VCaP (cell line): ENCODE results near the gene ZNF316.

Experiments used
- H3K27ac ChIP-seq: fragments of 450-650 bp; 2 replicates; pipeline ENCODE4 v1.5.1; 2017
- TF ChIP-seq, protein P1 (sequence below): fragments of 450-650 bp; conservative IDR thresholded peaks from 2 replicates; pipeline ENCODE4 v1.5.1; 2017; ENCODE audit warnings: mild to moderate bottlenecking, moderate library complexity

Gene ZNF316

DNA sequence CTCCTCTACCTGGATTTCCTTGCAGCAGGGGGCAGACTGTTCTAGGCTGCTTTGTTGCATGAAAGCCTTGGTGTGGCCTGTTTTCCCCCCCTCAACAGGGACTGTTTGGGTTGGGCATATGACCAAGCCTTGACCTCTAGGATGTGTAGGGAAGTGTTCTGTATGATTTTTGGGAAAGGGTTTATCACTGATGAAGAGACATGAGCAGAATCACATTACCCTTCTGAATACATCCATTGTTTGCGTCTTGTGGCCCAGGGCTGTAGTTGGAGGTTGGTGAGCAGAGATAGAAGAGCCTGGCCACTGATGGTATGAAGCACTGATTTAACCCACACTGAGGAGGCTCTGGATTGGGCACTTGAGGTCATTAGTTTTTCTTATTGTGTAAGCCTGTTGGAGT lies 43.0 kb downstream of the ZNF316 start:
- TF ChIP-seq, protein P1, sequence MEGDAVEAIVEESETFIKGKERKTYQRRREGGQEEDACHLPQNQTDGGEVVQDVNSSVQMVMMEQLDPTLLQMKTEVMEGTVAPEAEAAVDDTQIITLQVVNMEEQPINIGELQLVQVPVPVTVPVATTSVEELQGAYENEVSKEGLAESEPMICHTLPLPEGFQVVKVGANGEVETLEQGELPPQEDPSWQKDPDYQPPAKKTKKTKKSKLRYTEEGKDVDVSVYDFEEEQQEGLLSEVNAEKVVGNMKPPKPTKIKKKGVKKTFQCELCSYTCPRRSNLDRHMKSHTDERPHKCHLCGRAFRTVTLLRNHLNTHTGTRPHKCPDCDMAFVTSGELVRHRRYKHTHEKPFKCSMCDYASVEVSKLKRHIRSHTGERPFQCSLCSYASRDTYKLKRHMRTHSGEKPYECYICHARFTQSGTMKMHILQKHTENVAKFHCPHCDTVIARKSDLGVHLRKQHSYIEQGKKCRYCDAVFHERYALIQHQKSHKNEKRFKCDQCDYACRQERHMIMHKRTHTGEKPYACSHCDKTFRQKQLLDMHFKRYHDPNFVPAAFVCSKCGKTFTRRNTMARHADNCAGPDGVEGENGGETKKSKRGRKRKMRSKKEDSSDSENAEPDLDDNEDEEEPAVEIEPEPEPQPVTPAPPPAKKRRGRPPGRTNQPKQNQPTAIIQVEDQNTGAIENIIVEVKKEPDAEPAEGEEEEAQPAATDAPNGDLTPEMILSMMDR: no peak
- no peak overlapping the region for H3K27ac ChIP-seq

DNA sequence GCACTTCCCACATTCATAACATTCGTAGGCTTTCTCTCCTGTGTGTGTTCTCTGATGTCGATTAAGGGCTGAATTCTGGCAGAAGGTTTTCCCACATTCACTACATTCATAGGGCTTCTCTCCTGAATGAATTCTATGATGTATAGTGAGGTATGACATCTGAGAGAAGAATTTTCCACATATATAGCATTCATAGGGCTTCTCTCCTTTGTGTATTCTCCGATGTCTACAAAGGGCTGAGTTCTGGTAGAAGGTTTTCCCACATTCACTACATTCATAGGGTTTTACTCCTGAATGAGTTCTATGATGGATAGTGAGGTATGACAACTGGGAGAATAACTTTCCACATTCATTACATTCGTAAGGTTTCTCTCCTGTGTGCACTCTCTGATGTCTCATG lies 54.0 kb downstream of the ZNF316 start:
- TF ChIP-seq, protein P1: no peak
- no peak overlapping the region for H3K27ac ChIP-seq

DNA sequence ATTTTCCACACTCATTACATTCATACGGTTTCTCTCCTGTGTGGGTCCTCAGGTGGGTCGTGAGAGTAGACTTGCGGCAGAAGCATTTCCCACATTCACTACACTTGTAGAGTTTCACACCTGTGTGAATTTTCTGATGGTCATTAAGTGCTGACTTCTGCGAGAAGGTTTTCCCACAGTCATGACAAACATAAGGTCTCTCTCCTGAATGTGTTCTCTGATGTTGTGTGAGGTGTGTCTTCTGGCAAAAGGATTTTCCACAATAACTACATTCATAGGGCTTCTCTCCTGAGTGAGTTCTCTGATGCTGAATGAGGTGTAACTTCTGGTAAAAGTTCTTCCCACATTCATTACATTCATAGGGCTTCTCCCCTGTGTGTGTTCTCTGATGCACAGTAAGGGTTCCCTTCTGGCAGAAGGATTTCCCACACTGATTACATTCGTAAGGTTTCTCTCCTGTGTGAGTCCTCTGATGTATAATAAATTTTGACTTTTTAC lies 54.5 kb downstream of the ZNF316 start:
- TF ChIP-seq, protein P1: no peak
- no peak overlapping the region for H3K27ac ChIP-seq

DNA sequence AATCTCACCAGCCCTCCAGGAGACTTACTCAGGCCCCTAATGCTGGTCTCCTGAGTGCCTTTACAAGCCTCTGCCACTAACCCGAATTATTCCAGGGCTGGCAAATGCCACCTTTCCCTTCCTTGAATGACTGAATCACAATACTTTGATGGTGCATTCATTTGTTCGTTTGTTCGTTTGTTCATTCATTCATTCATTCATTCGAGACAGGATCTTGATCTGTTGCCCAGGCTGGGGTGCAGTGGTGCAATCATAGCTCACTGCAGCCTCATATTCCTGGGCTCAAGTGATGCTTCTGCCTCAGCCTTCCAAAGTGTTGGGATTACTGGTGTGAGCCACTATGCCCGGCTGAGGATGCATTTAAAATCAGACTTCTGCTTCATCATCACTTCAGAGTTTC lies 63.7 kb downstream of the ZNF316 start:
- TF ChIP-seq, protein P1: no peak
- H3K27ac ChIP-seq: no peak overlapping the region

DNA sequence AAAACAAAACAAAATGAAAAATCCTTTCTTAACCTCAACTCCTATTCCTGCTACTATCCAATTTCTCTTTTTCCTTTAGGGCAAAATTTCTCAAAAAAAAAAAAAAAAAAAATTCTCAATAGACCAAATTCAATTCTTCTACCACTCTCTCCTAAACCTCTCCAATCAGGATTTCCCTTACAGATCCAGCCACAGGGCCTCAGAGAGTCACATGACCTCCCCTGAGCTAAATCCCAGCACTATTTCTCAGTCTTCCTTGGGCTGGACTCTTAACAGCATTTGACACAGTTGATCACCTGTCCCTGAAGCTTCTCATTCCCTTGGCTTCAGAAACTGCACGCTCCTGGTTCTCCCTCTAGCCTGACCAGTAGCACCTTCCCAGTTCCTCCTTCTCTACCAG lies 64.7 kb downstream of the ZNF316 start:
- H3K27ac ChIP-seq: no peak overlapping the region
- TF ChIP-seq, protein P1: no peak
